K562 (cell line): ENCODE data around the gene DSTYK. TPM values are rescaled to one million over a fixed set of nuclear protein-coding genes. Genes with fewer than 3 reads are reported as not detected.

Experiments used
- CHD7 ChIP-seq: fragments of 200-600 bp; sonication (generic); IDR thresholded peaks from one replicate; pipeline ENCODE4 v1.6.1; 2012; ENCODE audit warnings: mild to moderate bottlenecking, low read depth, low read length, inconsistent platforms
- ETV5 ChIP-seq: sonication (generic); formaldehyde crosslinking; IDR thresholded peaks from 2 replicates; pipeline ENCODE4 v1.4.0; 2020; ENCODE audit warnings: low read depth, mild to moderate bottlenecking, missing genetic modification reagents
- MCM7 ChIP-seq, 2 experiments: fragments of 450-650 bp; IDR thresholded peaks; 2 replicates each; pipeline ENCODE4 v1.6.1; 2016 to 2018
- PCBP1 ChIP-seq: fragments of 200-400 bp; formaldehyde crosslinking; IDR thresholded peaks from 2 replicates; pipeline ENCODE4 v1.6.1; 2018; ENCODE audit warnings: mild to moderate bottlenecking, low read depth, low read length; ENCODE audit not compliant: poor library complexity, severe bottlenecking
- polyA plus RNA-seq, 8 experiments: library from polyadenylated mRNA; depleted of rRNA in 4 of 8; stranded (reverse) in 5 of 8; unstranded in 3 of 8; fragments of >200 nt; fragmentation: Nextera tagmentation in 2 of 8; fragmentation: Illumina TruSeq in 1 of 8; extraction: Ambion mirVana in 2 of 8; extraction: Trizol in 1 of 8; gene quantifications; 2 replicates each; pipeline versions ENCODE4 v1.2.1 to v1.2.3, GENCODE V29; 2011 to 2014; ENCODE audit warnings: inconsistent platforms in 1 of 8, missing spikeins in 1 of 8
- total RNA-seq, 7 experiments: library from RNA; depleted of rRNA in 6 of 7; stranded (reverse); fragments of >200 nt in 6 of 7; fragmentation: Illumina TruSeq in 2 of 7; extraction: Trizol in 2 of 7; gene quantifications; 2 replicates each; pipeline versions ENCODE4 v1.2.1 to v1.2.3, GENCODE V29; 2011 to 2021; ENCODE audit warnings: low replicate concordance in 1 of 7
- TF ChIP-seq, protein P1 (sequence below): IDR thresholded peaks from 3 replicates; pipeline ENCODE4 v1.6.1; 2011; ENCODE audit warnings: borderline replicate concordance, mild to moderate bottlenecking, moderate library complexity; ENCODE audit not compliant: insufficient read length; ENCODE audit errors: extremely low read depth
- TF ChIP-seq, protein P2 (sequence below): sonication (generic); formaldehyde crosslinking; IDR thresholded peaks from 2 replicates; pipeline ENCODE4 v1.8.1; 2023; ENCODE audit warnings: missing genetic modification reagents, mild to moderate bottlenecking, borderline replicate concordance

DSTYK gene
- total and polyA plus RNA-seq, 9 of the 15 experiments (the other 6 are each of a cell fraction or from before 2014, with no cell fraction given), result 4.2 to 7.1 (median 6.2) TPM

DNA sequence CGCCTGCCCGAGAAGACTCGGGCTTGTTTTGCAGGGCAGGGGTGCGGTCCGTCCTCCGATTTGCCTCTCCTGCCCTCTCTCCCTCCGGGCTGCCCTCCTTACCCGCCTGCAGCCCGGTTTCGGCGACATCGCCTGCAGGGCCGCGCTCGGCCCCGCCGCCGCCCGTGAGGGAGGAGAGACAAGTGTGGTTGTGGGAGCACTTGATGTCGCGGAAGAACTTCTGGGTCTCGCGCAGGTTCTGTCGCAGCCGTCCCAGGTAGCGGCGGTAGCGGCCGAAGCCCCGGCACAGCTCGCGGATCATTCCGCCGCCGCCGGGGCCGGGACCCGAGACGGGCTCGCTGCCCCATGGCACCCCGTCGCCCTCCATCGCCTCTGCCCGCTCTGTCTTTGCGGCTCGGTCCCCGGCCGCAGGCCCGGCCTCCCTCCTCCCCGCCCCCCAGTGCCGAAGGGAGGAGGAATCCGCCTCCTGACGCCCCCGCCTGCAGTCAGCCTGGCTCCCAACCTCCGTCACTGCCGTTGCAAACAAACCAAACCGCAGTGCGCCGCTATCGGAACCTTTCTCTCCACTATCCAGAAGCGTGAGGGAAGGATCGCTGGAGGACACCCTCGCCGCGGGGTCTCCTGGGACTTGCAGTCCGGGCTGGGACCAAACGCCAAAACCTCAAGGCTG lies at the start of gene DSTYK (continued):
- TF ChIP-seq, protein P1, sequence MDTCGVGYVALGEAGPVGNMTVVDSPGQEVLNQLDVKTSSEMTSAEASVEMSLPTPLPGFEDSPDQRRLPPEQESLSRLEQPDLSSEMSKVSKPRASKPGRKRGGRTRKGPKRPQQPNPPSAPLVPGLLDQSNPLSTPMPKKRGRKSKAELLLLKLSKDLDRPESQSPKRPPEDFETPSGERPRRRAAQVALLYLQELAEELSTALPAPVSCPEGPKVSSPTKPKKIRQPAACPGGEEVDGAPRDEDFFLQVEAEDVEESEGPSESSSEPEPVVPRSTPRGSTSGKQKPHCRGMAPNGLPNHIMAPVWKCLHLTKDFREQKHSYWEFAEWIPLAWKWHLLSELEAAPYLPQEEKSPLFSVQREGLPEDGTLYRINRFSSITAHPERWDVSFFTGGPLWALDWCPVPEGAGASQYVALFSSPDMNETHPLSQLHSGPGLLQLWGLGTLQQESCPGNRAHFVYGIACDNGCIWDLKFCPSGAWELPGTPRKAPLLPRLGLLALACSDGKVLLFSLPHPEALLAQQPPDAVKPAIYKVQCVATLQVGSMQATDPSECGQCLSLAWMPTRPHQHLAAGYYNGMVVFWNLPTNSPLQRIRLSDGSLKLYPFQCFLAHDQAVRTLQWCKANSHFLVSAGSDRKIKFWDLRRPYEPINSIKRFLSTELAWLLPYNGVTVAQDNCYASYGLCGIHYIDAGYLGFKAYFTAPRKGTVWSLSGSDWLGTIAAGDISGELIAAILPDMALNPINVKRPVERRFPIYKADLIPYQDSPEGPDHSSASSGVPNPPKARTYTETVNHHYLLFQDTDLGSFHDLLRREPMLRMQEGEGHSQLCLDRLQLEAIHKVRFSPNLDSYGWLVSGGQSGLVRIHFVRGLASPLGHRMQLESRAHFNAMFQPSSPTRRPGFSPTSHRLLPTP, result no peak
- TF ChIP-seq, protein P2, sequence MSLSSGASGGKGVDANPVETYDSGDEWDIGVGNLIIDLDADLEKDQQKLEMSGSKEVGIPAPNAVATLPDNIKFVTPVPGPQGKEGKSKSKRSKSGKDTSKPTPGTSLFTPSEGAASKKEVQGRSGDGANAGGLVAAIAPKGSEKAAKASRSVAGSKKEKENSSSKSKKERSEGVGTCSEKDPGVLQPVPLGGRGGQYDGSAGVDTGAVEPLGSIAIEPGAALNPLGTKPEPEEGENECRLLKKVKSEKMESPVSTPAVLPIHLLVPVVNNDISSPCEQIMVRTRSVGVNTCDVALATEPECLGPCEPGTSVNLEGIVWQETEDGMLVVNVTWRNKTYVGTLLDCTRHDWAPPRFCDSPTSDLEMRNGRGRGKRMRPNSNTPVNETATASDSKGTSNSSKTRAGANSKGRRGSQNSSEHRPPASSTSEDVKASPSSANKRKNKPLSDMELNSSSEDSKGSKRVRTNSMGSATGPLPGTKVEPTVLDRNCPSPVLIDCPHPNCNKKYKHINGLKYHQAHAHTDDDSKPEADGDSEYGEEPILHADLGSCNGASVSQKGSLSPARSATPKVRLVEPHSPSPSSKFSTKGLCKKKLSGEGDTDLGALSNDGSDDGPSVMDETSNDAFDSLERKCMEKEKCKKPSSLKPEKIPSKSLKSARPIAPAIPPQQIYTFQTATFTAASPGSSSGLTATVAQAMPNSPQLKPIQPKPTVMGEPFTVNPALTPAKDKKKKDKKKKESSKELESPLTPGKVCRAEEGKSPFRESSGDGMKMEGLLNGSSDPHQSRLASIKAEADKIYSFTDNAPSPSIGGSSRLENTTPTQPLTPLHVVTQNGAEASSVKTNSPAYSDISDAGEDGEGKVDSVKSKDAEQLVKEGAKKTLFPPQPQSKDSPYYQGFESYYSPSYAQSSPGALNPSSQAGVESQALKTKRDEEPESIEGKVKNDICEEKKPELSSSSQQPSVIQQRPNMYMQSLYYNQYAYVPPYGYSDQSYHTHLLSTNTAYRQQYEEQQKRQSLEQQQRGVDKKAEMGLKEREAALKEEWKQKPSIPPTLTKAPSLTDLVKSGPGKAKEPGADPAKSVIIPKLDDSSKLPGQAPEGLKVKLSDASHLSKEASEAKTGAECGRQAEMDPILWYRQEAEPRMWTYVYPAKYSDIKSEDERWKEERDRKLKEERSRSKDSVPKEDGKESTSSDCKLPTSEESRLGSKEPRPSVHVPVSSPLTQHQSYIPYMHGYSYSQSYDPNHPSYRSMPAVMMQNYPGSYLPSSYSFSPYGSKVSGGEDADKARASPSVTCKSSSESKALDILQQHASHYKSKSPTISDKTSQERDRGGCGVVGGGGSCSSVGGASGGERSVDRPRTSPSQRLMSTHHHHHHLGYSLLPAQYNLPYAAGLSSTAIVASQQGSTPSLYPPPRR (CRISPR knock-in tag), result 0 out of 2 replicates have a peak, but pooled peaks have one; percentile 31
- peak; percentile 66; the same call in 1 of the 2 replicates for TF ChIP-seq ETV5 (CRISPR knock-in tag)
- peak; percentile 69 for TF ChIP-seq CHD7
- peak; percentile 97 for TF ChIP-seq PCBP1
- TF ChIP-seq MCM7 (IDR thresholded peaks at IDR 0.05), result no peak
